ENCODE results near the gene RAB39B.
"Not testable (repeated sequence)": the region's sequence is repeated elsewhere in the genome, so short reads cannot be mapped to it uniquely, and the experiment has no call there.

The RAB39B gene, protein sequence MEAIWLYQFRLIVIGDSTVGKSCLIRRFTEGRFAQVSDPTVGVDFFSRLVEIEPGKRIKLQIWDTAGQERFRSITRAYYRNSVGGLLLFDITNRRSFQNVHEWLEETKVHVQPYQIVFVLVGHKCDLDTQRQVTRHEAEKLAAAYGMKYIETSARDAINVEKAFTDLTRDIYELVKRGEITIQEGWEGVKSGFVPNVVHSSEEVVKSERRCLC

GRCh38 chrX:155263854-155264628 is at the start of gene RAB39B:
RAB39B (minus strand) TSS chrX:155264491; CDS start chrX:155264288, 203 bp downstream.
- peak; percentile 73 for DNase-seq

GRCh38 chrX:155313766-155314165 is 49.5 kb upstream of the RAB39B start:
- no peak for DNase-seq

GRCh38 chrX:155293771-155294170 is 29.5 kb upstream of the RAB39B start:
- DNase-seq, result no peak

- no peak for DNase-seq
Observed at GRCh38 chrX:155279873-155280272, 15.6 kb upstream of the RAB39B start.

DNA sequence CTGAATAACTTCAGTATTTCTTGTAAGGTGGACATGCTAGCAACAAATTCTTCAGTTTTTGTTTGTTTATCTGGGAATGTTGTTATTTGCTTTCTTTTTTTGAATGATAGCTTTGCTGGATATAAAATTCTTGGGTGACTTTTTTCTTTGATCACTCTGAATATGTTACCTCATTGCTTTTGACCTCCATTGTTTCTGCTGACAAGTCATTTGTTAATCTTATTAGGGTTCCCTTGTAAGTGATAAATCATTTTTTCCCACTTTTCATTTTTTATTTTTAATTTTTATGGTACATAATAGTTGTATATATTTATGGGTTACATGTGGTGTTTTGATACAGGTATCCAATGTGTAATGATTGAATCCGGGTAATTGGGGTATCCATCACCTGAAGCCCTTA is 6.7 kb upstream of the RAB39B start:
- DNase-seq, result no peak

GRCh38 chrX:155267995-155268394 is 3.7 kb upstream of the RAB39B start:
- DNase-seq, result not testable (repeated sequence)

DNA sequence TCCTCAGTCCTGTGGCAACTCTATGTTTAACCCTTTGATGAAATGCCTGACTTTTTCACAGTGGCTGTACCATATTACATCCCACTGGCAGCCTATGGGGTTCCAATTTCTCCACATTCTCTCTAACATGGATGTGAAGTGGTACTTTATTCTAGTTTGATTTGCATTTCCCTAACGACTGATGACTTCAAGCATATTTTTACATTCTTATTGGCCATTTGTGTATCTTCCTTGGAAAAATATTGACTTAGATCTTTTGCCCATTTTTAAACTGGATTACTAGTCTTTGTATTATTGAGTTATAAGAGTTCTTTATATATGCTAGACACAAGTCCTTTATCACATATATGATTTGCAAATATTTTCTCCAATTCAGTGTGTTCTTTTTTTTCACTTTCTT is 2.1 kb upstream of the RAB39B start:
- no peak for DNase-seq

GRCh38 chrX:155262970-155263754 is 1.1 kb downstream of the RAB39B start:
- no peak for DNase-seq

DNA sequence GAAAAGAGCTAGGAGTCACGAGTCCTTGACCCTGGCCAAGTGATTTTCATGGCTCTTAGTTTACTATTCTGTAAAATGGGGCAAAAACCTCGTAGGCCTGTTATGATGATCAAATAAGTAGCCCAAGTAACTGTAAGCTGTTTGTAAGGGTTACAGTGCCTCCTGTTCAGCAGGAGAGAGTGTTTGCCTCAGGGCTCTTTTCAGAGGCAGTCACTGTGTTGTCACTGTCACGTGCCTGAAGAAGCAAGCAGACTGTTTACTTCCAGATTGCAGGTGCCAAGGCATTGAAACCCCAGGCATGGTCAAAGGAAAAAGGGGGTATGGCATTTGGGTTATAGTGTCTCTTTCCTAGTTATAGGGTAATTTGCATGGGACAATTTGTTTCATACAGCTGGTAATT is 4.5 kb downstream of the RAB39B start:
- DNase-seq, result no peak

DNA sequence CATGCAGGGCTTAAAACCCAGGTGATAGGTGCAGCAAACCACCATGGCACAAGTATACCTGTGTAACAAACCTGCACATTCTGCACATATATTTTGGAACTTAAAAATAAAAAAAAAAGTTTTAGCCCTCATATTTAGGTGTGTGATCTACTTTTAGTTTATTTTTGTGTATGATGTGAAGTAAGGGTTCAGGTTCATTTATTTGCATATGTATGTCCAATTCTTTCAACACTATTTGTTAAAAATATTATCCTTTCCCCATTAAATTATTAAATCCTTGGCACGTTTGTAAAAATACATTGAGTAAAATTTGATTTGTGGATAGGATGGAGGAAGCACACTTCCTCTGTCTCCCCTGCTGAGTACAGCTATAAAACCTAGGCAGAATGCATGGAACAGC is 12.9 kb downstream of the RAB39B start:
- no peak for DNase-seq

- no peak for DNase-seq
Observed at GRCh38 chrX:155247497-155247896, 16.8 kb downstream of the RAB39B start.

DNA sequence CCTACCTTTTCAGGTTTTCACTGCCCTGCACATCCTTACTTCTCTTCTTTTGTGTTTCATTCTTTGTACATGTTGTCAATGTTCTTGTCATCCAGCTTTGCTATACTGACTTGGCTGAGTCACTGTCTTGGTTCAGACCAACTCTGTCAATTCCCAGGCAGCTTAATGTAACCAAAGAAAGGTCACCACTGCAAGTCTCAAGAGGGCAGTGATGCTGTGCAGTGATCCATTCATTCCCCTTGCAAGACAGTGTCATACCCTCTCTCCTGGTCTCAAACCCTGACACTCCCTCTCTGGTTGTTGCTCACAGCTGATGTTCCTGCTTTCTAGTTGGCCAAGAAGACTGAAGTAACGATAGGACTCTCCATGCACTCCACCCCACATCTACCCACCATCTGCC is 17.5 kb downstream of the RAB39B start:
- DNase-seq, result no peak

GRCh38 chrX:155242300-155242699 is 22.0 kb downstream of the RAB39B start:
- no peak for DNase-seq

GRCh38 chrX:155237719-155238118 is 26.6 kb downstream of the RAB39B start:
- DNase-seq, result no peak

DNA sequence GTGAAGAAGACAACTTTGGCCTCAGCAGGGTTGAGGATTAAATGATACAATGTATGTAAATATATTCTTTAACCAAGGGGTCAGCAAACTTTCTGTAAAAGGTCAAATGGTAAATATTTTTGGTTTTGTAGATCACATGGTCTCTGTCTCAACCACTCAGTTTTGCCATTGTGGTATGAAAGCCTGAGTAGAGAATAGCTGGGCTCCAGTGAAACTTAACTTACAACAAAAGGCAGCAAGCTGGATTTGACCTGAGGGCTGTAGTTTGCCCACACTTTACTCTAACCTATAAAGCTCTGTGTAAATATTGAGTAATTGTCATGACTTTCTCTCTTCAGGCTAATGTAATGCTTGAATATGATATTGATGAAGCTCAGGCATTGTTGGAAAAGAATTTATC is 28.4 kb downstream of the RAB39B start:
- DNase-seq, result no peak

- no peak for DNase-seq
Observed at GRCh38 chrX:155231163-155231562, 33.1 kb downstream of the RAB39B start.

- no peak for DNase-seq
Observed at GRCh38 chrX:155225774-155226173, 38.5 kb downstream of the RAB39B start.

- DNase-seq, result not testable (repeated sequence)
Observed at GRCh38 chrX:155223746-155224145, 40.5 kb downstream of the RAB39B start.

DNA sequence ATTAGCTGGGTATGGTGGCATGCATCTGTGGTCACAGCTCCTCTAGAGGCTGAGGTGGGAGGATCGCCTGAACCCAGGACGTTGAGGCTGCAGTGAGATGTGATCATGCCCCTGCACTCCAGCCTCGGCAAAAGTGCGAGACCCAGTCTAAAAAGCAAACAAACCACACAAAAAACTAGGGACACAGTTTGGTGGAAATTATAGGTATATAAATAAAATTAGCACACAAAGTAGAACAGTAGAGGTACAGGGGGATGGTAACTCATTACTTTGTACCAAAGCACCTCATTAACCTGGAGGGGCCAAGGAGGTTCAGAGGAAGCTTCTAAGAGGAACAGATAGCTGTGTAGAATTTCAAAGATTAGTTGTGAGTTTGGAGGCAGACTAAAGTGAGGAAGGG is 42.9 kb downstream of the RAB39B start:
- no peak for DNase-seq

GRCh38 chrX:155218777-155219176 is 45.5 kb downstream of the RAB39B start:
- DNase-seq, result no peak

- no peak for DNase-seq
Observed at GRCh38 chrX:155216940-155217440, 47.3 kb downstream of the RAB39B start.

GRCh38 chrX:155216179-155216939 is 47.9 kb downstream of the RAB39B start, which contains the start of gene VBP1:
VBP1 (plus strand) TSS chrX:155216460; CDS start chrX:155216483, 23 bp downstream.
- peak; percentile 81 for DNase-seq
